GM08714 (cell line): ENCODE results near the gene GGA1.

Source experiments
- H3K4me3 ChIP-seq: fragments of 200-500 bp; sonication (Bioruptor generic); 2 replicates; pipeline ENCODE4 v1.5.1; 2014; ENCODE audit warnings: mild to moderate bottlenecking, low read length, inconsistent platforms
- ZNF274 ChIP-seq: IDR thresholded peaks from 2 replicates; pipeline ENCODE4 v1.6.1; 2012; ENCODE audit warnings: mild to moderate bottlenecking, low read depth, low read length

GGA1 gene

GRCh38 chr22:37627121-37627520, 18.5 kb downstream of the GGA1 start:
- no peak for TF ChIP-seq ZNF274
- no peak overlapping the region for H3K4me3 ChIP-seq

DNA sequence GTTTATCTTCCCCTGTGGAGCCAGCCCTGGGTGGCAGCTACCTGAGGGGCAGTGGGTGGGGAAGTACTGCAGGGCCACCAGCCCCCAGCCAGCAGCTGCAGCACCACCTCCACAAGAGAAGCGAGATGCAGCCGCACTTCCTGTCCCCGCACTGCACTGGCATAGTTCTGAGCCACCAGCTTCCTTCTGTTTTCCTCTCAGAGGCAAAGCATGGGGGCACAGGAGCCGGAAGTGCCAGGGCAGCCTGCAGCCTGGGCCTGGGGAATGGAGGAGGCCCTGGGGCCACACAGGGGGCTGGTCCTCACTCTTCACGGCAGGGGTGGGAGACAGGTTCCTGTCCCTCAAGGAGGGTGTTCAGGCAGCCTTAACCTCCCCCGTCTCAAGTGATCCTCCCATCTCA, 18.9 kb downstream of the GGA1 start:
- TF ChIP-seq ZNF274 = no peak
- H3K4me3 ChIP-seq = no peak overlapping the region

- no peak overlapping the region for H3K4me3 ChIP-seq
- TF ChIP-seq ZNF274 = no peak
Measured at GRCh38 chr22:37628830-37629229, 20.2 kb downstream of the GGA1 start.

DNA sequence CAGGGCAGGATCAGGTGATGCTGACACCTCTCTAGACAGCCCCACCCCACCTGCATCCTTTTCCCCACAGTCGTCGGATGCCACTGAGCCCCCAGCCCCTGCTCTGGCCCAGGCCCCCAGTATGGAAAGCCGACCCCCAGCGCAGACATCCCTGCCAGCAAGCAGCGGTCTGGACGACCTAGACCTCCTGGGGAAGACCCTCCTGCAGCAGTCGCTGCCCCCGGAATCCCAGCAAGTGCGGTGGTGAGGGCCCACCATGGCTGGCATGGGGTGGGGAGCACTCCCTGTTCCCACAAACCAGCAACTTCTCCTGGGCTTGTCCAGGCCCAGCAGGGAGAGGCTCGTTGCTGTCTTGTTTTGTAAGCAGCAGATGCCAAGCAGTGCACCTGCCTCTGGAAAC, 21.3 kb downstream of the GGA1 start:
- no peak for TF ChIP-seq ZNF274
- H3K4me3 ChIP-seq = no peak overlapping the region

DNA sequence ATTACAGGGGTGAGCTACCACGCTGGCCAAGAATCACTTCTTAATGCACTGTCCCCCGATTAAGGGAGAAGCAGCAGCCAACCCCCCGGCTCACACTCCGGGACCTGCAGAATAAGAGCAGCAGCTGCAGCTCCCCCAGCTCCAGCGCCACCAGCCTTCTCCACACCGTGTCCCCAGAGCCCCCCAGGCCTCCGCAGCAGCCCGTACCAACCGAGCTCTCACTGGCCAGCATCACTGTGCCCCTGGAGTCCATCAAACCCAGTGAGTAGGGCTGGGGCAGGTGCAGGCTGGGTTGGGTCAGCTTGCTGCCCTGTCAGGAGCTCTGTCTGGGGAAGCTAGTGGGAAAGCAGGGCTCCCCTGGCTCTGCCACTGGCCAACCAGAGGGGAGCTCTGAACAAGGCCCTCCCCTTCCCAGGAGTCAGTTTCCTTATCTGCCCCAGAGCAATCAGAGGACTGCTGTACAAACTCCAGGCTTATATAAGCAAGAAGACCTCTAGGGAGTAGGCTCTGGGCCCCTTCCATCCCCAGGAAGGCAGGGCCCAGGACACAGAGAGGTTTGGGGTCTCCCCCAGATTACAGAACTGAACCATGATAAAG, 22.3 kb downstream of the GGA1 start:
- H3K4me3 ChIP-seq = no peak overlapping the region
- TF ChIP-seq ZNF274 = no peak

GRCh38 chr22:37631448-37632173, 23.0 kb downstream of the GGA1 start:
- no peak for TF ChIP-seq ZNF274
- H3K4me3 ChIP-seq = no peak overlapping the region

DNA sequence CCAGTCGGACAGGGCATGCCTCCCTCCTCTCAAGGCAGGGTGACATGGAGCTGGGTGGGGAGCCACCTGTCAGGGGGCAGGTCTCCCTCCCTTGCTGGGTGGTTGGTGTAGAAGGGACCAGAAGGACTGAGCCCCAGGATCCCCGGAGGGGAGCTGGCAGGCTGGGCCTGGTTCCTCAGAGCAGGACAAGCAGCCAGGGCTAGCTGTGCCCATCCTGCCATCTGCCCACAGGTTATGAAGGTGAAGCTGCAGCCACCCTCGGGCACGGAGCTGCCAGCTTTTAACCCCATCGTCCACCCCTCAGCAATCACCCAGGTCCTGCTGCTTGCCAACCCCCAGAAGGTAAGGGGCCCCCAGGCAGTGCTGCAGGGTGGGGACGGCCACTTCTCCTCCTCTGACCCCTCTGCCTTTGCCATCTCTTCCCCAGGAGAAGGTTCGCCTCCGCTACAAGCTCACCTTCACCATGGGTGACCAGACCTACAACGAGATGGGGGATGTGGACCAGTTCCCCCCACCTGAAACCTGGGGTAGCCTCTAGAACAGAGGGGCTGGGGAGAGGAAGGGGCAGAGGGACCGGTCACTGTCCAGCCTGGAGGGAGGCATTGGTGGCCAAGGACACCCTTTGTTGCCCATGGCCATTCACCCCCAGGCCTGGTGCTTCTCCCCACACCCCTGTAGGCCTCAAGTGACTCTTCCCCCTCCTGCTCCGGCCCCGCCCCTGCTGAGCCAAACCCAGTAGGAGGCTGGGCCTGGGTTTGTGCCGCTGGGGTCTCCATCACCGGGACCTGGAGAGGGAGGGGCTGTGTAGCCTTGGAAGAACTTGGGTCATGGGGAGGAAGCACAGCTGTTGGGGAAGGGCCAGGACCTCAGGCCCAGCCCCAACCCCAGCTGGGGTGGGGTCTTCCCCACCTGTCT, 23.8 kb downstream of the GGA1 start:
- no peak overlapping the region for H3K4me3 ChIP-seq
- no peak for TF ChIP-seq ZNF274

- H3K4me3 ChIP-seq = no peak overlapping the region
- no peak for TF ChIP-seq ZNF274
Measured at GRCh38 chr22:37633089-37633624, 24.5 kb downstream of the GGA1 start.

DNA sequence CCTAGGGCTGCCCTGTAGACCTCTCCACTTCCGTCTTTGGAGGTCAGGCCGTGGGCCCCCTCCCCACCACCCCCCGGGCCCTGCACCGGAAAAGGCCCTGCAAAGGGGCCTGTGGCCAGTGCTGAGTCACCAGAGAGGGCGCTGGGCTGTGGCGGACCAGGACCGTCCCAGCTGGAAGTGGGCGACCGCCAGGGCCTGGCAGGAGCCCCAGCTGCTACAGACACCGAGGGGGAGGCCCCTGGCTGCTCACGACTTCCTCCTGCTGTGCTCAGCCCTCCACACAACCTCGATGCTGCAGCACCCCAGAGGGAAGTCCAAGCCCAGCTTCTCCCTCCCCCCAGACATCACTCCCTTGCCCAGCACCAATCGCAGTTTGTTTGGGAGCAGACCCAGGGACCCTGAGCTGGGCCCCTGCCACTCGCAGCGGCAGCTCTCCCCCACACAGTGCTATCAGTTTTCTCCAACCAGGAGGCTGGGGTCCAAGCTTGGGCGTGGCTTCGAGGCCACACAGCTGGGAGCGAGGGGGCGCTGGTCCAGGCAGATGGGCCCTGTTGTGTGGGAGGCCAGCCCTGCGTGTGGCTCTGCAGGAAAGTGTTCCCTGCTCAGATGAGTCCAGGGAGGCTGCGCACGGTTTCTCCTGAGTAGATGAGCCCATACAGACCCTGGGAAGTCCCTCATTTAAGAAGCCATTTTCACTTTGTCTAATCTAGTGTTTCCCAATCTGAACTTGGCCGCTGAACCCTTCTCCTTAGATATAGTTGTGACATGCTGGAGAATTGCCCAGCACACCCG, 25.2 kb downstream of the GGA1 start:
- no peak overlapping the region; the same call in 1 of the 2 replicates for H3K4me3 ChIP-seq
- TF ChIP-seq ZNF274 = no peak

GRCh38 chr22:37634417-37634924, 25.8 kb downstream of the GGA1 start:
- no peak overlapping the region; the same call in 1 of the 2 replicates for H3K4me3 ChIP-seq
- no peak for TF ChIP-seq ZNF274

DNA sequence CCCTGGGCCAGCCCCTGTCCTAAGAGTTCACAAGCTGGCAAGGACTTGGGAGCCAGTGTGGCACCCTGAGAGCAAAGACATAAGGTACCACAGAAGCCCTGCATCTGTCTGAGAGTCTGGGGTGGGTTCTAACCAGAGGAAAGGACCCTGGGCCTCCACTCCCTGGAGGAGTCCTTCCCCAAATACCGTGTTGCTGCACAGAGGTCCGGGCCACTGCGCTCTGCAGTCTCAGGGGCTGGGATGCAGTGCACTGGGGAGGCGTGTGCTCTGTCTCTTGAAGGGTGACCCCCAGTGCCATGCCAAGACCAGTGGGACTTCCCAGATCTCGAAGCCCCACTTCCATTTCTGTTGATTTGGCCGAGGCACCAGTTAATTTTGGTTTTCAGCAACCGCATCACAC, 26.5 kb downstream of the GGA1 start:
- no peak for TF ChIP-seq ZNF274
- no peak overlapping the region for H3K4me3 ChIP-seq

DNA sequence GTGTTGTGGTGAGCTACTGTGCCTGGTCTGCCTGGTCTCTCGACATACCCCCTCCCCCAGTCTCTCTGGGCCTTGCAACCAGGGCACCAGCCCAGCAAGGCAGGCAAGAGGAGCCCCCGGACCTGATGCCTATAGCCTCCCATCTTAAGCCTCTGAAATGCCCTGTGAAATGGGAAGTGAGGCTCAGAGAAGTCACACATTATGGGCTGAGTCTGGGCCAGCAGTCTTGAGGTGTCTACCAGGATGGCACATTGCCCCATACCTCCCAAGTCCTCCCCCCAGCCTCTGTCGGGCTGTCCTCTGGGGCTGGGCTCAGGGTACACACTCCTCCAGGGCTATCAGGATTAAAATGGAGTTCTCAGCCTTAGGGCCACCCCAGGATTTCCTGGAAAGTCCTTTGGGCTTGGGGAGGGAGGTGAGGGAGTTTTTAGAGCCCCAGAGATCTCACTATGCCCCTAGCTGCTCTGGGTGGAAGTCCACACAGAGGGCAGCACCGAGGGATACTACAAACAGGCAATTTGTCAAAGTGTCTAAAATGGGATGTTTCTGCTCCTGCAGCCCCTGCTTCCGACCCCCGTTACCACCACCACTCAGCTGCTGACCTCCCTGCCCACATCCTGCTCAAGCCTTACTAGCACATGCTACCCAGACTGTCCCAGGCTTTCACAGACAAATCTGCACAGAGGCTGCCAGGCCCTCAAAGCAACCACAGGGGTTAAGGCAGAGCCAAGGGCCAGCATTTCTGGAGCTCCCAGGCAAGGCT, 27.7 kb downstream of the GGA1 start:
- TF ChIP-seq ZNF274 = no peak
- no peak overlapping the region for H3K4me3 ChIP-seq

GRCh38 chr22:37636949-37637273, 28.3 kb downstream of the GGA1 start:
- H3K4me3 ChIP-seq = no peak overlapping the region
- no peak for TF ChIP-seq ZNF274
